HG02840 (cell line): Measurements from ENCODE around the gene PTN.

ENCODE experiments used
- ATAC-seq: cut with Tn5 transposase; IDR thresholded peaks from one replicate; pipeline ENCODE4 v1.9.1; 2021; ENCODE audit warnings: mild to moderate bottlenecking, moderate library complexity, moderate number of reproducible peaks; ENCODE audit not compliant: unreplicated experiment, low FRiP score

PTN gene, protein sequence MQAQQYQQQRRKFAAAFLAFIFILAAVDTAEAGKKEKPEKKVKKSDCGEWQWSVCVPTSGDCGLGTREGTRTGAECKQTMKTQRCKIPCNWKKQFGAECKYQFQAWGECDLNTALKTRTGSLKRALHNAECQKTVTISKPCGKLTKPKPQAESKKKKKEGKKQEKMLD

DNA sequence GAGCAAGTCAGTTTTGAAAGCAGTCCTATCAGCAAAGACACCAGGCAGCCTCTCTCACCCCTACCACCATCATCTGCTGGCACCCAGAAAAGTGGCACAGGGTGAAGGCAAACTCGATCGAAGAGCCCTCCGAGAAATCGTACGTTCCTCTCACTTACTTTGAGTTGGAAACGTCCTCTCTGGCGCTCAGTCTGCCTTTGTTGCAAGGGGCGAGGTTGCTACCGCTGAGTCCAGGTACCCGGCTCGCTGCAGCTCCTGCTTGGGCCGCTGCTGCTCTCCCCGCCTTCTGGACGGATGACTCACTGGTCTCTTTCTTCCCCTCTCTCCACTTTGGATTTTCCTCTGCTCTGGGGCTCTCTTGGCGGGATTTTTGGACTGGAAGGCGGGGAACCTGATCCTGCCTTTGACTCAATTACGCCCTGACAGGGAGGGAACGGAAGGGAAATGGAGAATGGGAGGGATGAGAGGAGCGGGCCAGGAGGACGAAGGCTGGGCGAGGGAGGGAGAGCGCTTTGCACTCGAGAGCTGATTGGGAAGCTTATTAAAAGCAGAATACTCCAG, at the start of gene PTN:
Gene PTN (minus strand): TSS at position 453 of the 561 bp plus-strand sequence. CDS start 88,760 bp downstream, outside the sequence.
- ATAC-seq = no peak

DNA sequence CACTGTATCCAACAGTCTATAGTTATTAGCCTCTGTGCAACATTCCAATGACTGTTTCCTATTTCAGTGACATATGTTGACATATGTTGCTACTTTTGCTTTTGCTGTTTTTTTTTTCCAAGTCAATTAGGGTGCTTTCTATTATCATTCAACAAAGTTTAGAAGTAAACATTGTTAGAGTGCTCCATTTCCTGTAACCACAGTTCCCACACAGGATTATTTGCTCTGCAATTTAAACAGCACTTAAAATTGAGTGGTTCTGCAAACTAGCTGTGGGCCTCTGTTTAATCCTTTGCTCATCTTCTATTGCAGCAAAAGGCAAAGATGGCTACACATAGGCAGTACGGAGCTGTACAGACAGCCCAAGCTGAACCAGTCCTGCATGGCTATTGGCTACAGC, 46.5 kb upstream of the PTN start:
- ATAC-seq = no peak

DNA sequence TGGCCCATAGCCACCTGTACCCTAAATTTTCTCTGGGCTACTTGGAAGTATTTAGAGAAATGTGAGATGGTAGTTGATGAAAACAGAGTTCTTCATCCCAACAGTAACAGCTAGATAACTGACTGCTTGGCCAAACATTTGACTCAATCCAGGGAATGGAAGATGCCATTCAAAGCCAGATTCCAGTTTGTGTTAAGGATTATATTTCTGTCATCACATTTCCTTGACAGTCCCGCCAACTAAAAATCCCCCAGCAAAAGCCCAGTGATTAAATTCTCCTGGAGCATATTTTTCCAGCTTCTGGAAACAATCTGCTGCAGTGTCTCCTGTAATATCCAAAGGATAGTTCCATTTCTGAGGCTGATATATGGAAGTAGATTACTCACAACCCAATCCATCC, 45.4 kb upstream of the PTN start:
- no peak for ATAC-seq

DNA sequence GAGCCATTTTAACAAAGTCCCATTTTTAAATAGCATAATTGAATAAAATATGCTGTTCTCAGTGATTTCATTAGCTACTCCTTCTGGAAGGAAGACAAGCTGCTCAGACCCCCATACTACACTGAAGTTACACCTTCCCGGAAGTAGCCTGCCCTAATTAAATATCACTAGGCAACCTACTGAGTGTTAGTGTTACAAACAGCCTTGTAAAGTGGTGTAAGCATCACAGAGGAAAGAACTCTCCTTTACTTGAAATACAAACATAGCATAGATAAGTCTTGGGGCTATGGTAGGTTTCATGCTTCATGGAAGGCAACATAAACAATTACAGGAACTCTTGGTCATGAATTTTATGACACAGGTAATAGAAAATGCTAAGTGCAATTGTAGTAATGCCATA, 43.4 kb upstream of the PTN start:
- ATAC-seq = no peak

DNA sequence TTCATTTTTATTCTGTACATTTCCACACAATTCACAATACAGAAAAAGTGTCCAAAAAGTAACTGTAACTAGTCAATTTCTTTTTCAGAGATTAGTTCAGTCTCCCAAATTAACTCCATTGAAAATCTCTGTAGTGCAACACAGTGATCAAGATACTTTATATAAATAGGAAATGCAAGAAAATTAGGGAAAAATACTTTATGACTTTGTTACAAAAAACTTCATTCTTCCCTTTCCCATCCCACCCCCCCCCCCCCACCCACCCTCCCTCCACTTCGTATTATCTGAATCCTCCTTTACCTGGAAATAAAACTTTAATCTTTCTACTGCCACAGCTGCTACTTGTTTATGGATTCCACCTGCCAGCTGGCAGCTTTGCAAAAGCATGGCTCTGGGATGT, 37.5 kb upstream of the PTN start:
- no peak for ATAC-seq

DNA sequence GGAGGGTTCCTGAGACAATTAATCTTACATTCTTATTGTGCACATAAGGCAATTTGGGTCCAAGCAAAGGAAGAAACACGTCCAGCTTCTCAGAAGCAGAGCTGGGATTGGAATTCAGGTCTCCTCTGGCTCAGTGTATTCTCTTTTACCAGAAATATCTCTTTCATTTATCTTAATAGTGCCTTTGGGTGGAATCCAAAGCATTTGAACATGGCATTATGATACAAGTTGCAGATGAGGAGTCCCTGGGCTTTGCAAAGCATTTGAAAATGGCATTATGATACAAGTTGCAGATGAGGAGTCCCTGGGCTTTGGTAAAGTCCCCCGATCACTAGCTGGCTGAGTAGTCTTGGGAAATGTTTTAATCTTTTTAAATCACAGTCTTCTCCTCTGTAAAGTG, 30.0 kb upstream of the PTN start:
- ATAC-seq = no peak

DNA sequence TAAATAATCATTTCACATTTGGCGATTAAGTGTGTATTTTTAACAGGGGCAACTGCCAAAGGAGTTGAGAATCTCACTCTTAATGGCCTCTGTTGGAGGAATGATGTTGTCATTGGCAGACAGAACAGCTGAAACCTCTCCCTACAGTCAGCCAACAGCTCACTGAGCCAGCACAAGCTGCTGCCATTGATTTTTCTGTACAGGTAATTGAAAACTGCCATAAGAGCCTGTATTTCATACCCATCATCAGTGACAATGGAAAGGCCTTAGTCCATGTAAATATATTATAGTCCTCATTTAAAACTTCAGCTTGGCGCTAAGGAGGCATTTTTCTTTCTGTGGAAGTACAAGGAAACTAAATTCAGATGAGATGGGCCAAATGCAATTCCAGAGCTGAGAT, 28.1 kb upstream of the PTN start:
- no peak for ATAC-seq

DNA sequence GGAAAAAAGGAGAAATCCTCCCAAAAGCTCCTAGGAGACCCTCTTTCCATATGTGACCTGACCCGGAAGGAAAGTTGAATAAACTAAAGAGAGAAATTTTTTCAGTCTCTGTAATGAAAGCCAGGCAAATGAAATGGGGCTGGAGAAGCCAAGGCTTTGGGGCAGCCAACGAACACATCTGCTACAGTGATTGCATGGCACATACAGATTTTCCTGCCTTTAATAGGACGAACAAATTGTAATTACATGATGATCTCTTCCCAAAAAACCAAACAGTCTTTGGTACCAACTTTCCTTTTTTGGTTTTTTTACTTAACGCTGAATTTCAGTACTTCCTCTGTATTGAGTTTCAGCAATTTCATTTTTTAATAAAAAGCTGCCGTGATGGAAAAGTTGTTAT, 23.5 kb upstream of the PTN start:
- ATAC-seq = no peak

DNA sequence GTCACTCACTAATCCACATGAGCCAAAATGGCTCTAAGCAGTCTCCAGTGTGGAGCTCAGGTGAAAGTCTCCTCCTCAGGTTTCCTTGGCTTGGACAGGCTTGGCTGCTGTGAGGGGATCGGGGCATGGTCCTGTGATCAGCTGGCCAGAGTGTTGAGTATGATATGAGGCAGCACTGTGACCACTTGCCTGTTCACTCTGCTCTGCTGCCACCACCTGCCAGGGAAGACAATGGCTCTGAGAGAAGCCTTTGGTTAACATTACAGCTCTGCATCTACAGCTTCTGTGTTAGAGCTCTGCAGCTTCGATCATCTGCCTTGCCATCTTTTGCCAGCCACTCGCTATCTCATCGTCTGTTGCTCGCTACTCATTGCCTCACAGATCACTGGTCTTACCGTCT, 20.1 kb upstream of the PTN start:
- no peak for ATAC-seq

DNA sequence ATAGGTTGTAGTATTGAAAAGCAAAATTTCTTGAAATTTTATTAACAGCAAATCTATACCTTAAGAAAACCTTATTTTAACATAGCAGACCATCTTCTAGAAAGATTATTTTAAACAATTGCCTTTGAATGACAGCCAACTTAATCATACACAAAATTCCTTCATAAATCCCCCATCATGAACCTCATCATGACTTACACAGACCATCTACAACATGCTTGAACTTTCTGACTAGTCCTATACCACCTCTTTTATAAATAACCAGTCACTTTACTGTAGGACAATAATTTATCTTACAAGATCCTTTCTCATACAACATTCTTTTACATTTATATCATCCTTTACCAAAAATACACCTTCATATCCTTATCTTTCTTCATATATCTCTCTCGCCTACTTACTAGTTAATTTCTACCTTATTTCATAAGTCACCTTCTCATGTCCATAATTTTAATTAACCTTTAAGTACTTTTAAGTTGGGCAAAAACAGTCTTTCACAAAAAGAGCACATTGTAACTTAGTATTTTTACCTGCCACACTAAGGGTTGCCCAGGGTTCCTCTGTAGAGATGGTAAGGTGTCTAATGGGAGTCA, 16.6 kb upstream of the PTN start:
- ATAC-seq = no peak

DNA sequence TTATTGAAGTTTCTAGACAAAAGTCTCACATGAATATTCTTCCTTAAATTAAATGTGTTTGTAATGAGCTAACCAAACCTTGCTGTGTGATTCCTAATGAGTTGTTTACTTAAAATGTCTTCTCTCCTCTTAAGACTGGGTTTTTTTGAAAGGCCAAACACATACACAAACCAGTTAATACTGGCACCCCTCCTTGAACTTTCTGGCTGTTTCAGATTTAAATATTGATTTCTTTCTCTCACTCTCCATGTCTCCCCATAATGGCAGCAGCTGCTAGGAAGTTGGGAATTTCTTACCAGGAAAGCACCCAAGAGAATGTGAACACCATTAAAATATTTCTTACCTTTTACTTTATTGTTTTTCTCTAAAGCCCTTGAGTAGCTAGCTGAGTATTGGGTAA, 11.4 kb upstream of the PTN start:
- ATAC-seq = no peak

DNA sequence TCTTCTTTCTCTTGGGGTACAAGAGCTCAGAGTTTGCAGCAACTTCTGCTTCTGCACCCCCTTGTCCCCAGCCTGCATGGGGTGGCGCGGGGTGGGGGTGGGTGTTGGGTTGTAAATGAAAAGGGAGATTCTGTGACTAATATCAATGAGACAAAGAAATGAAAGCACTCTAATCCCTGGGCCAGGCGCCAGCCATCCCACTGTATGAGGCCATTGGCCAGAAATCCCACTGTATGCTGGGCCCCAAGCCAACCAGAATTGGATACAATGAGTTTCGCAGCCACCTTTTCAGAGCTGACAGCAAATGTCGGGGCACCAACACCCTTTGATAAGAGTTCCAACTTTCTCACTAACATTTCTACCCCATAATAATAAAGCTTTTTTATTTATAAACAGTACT, 10.9 kb upstream of the PTN start:
- no peak for ATAC-seq

DNA sequence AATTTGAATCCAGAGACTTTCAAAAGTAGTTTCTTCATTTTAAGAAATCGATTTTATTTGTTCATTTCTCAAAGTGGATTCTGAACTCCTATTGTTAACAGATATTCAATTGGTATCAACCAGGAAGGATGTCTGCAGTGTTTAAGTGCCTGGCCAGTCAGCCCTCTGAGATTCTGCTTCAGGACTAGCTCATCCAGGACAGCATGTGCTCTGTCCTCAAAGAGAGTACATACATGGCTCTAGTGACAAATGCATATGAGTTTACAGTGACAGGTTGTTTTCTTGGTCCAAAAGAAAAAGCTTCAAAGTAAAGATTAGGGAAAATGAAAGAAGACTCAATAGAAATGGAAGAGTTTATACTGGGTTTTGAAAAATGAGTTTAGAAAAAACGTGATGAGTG, 8.4 kb upstream of the PTN start:
- no peak for ATAC-seq

DNA sequence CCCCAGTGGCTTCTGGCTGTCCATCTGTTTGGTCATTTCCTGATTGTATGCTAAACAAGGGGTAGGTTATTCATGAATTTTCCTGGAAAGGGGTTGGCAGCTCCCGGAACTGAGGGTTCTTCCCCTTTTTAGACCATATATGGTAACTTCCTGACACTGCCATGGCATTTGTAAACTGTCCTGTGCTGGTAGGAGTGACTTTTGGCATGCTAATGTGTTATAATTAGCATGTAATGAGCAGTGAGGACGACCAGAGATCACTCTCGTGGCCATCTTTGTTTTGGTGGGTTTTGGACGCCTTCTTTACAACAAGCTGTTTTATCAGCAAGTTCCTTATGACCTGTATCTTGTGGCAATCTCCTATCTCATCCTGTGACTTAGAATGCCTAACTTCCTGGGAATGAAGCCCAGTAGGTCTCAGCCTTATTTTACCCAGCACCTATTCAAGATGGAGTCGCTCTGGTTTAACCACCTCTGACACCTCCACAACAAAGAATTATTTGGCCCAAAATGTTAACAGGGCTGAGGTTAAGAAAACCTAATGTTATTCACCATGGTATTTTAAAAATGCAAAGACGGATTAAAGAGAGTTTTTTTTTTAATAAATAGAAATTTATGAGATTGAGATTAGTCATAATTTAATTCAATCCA, 2.4 kb upstream of the PTN start:
- no peak for ATAC-seq

DNA sequence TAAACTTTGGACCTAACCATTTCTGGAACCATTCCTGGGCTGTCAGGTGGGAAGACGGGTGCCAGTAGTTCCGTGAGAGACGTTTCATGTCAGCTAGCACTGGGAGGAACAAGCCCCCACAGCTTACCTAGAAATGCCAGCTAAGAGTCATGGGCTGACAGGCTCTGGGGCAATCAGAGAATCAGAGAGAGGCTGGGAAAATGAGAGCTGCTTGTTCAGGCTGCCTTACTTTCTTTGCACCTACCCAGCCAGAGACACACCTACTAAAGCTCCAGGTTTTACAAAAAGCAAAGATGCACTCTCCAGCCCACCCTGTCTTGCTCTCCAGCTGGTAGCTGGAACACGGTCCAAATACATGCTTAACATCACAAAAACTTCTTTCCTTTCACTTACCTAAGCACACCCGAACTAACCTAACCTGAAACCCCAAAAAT, 688 bp downstream of the PTN start:
- ATAC-seq = no peak

DNA sequence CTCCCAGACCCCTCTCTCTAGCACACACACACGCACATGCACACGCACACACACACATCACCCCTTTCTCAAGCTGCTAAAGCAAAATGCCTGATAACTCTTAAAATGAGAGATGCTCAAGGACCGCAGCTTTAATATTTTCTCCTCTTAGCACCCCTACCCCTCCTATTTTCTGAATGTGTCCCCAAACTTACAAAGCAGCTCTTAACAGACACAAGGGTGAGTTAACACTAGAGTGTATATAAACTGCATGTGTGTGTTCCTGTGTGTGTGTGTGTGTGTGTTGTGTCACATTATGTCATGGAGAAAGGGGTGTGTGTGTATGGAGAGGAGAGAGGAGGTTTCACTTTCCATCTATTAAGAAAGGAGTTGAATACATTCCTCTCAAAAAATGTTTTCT, 1.3 kb downstream of the PTN start:
- ATAC-seq = no peak

DNA sequence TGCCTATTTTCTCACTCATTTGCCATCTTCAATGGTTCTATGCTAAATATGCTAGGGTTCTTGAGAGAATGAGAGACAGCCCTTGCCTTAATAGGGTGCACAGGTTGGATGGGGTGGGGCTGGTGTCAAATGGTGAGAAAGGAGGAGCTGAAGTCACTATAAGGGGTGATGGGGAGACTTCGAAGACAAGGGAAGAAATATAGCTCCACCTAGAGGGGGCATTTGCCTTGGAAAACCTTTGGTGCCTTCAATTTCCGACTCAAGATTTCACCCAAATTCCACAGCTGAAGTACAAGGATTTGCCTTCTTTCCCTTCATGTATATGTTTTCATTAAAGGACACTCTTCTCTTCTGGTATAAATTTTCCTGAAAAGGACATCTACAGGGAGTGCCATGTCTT, 5.6 kb downstream of the PTN start:
- no peak for ATAC-seq

DNA sequence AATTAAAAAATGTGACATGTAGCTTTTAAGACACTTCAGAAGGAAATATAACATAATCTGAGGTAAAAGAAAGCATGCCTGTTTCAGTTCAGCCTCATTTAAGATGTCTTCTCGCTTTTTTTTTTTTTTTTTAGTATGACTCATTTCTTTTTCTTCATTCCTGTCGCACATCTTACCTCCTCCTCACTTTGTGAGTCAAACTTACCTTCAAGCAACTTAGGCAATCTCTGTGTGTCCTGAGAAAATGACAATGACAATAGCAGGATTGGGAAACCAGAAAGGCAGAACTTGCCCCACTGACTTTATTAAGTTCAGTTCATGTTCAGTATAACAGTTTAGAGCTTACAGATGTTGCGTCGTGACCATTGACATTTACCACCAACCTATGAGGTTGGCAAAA, 7.7 kb downstream of the PTN start:
- no peak for ATAC-seq

DNA sequence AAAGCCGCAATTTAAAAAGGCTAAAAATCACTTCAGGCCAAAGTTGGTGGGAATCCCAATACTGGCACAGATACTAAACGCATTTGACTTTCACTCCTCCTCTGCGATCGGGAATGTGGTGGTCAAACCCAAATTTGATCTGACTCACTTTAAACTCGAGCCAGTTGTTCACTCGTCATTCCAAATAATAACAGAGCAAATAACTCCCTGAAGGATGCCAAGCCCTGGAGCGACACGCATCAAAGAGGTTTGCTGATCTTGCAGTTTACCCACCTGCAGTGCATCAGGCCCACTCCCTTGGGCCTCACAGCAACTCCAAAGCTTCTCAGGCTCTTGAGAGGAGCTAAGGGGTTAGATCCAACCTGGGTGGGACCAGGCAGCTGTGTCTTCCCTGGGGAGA, 12.2 kb downstream of the PTN start:
- no peak for ATAC-seq

DNA sequence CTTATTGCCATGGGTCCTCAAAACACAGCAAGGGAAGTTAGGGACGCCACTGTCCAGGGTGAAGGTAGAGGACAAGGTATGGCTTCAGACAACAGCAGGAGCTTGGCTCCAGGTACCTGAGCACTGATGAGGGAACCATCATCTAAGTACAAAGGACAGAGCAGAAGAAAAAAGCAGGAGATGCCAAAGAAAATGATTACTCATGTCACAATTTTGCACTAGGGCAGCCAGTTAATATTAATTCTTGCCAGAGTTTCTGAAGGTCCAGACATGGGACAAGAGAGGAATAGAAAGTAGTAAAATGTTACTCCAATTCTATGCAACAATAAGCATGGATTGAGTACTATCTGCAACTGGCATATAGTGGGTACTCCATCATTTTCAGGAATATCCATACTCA, 14.1 kb downstream of the PTN start:
- no peak for ATAC-seq

DNA sequence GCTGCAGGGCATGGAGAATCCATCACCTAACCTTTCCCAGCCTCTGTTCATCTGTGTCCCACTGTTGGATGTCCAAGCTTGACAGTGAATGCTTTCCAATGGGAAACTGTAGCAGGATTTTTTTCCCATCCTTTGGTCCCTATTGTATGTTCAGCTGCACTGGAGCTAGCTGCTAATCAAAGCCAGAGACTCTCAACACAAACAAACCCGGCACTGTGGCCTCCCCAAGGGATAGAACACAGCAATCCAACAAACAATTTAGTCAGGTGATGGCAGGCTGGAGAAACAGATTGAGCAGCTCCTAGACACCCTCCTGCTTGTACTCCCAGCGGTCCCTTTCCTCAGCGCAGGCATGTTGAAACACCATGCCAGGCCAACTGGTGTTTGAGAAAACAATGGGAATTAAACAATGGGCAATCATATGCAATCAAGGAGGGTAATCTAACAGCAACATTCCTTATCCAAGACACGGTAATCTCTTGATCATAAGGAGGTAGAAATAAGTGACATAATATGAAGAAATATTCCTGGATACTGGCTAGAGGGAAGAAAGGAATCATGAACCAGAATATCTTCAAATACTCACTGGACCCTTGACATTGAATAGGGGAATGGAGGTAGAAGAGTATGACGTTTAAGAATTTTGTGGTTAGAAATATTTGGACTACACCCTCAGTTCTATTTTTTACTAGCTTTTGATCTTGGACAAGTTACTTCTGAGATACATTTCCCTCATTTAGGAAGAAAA, 15.0 kb downstream of the PTN start:
- ATAC-seq = no peak
